NCI-H146 treated with DMSO at 0.1 percent for 48 hours (cell line): ENCODE data around the gene ANKMY1.

ENCODE experiments used
- DNase-seq: peaks from one replicate; lab custom pipeline; 2025; ENCODE audit not compliant: unreplicated experiment; lab: John Stamatoyannopoulos, UW

The ANKMY1 gene

GRCh38 chr2:240595381-240596079 lies 37.7 kb upstream of the ANKMY1 start:
- DNase-seq = no peak

- DNase-seq = no peak
Measured at GRCh38 chr2:240594511-240595380, 37.0 kb upstream of the ANKMY1 start.

- DNase-seq = no peak
Measured at GRCh38 chr2:240593703-240594451, 36.1 kb upstream of the ANKMY1 start.

GRCh38 chr2:240593026-240593702 lies 35.4 kb upstream of the ANKMY1 start:
- no peak for DNase-seq

- no peak for DNase-seq
Measured at GRCh38 chr2:240591784-240592183, 34.0 kb upstream of the ANKMY1 start.

- DNase-seq = no peak
Measured at GRCh38 chr2:240591226-240591625, 33.4 kb upstream of the ANKMY1 start.

GRCh38 chr2:240590681-240591111 lies 32.9 kb upstream of the ANKMY1 start:
- no peak for DNase-seq

GRCh38 chr2:240589850-240590525 lies 32.2 kb upstream of the ANKMY1 start:
- DNase-seq = no peak

GRCh38 chr2:240589375-240589774 lies 31.6 kb upstream of the ANKMY1 start:
- no peak for DNase-seq

- no peak for DNase-seq
Measured at GRCh38 chr2:240588669-240589068, 30.9 kb upstream of the ANKMY1 start.

- DNase-seq = no peak
Measured at GRCh38 chr2:240588006-240588655, 30.3 kb upstream of the ANKMY1 start.

- peak; percentile 28 for DNase-seq
Measured at GRCh38 chr2:240586919-240587800, 29.4 kb upstream of the ANKMY1 start.

- peak; percentile 78 for DNase-seq
Measured at GRCh38 chr2:240586198-240586918, 28.6 kb upstream of the ANKMY1 start, which contains the start of gene CAPN10. Gene CAPN10 (plus strand): TSS chr2:240586734. CDS start chr2:240586912, 178 bp downstream.

- DNase-seq = no peak
Measured at GRCh38 chr2:240585681-240586197, 28.0 kb upstream of the ANKMY1 start.

GRCh38 chr2:240585101-240585500 lies 27.3 kb upstream of the ANKMY1 start:
- no peak for DNase-seq

- no peak for DNase-seq
Measured at GRCh38 chr2:240584486-240585031, 26.8 kb upstream of the ANKMY1 start.

GRCh38 chr2:240583774-240584173 lies 26.0 kb upstream of the ANKMY1 start:
- no peak for DNase-seq

- DNase-seq = no peak
Measured at GRCh38 chr2:240582781-240583180, 25.0 kb upstream of the ANKMY1 start.
